Activated CD8-positive, alpha-beta memory T cell treated with anti-CD3 and anti-CD28 coated beads, Interleukin-2, amount 50 U/mL, for 48 hours (primary cell): ENCODE measurements around the gene SEC14L5.
A peak's percentile ranks its signal among the peaks of the same experiment; 100 is the strongest.
"Not testable (repeated sequence)": the region's sequence is repeated elsewhere in the genome, so short reads cannot be mapped to it uniquely, and the experiment has no call there.

Experiments used
- DNase-seq: peaks from one replicate; pipeline ENCODE4 v3.0.0-alpha.2; 2020

SEC14L5 gene

DNA sequence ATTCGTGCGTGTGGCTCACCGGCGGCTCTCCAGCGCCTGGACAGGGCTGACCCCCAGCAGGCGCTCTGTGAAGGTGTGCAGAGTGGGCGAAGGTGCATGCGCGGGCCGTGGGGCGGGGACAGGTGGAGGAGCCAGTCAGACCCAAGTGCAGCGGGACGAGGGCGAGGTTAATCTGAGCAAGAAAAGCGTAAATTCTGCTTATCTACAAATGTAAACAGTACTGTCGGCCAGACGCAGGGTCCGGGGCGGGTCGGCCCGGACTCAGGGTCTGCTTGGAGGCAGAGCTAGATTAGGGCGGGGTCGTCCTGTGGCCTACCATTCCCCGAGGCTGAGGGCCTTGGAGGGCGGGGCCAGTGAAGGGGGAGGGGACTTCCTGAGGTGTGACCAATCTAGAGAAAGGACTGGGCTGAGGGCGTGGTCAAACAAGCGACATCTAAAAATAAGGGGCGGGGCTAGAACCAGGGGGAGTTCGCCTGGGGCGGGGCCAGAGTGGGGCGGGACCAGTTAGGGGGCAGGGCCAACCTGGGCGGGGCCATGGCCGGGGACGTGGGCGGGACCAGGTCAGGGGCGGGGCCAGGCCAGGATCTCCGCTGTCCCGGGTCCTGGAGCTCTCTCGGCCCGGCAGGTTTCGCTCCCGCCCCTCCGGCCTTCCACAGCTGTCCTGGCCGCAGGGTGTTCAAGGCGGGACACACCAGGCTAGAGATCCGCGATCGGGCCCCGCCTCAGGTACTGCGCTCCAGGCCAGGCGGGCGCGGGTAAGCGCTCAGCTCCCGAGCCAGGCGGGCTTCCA is at the start of gene SEC14L5:
SEC14L5 (plus strand) TSS at position 611 of the 790 bp plus-strand sequence. CDS start 994 bp downstream, outside the sequence.
- DNase-seq: peak; percentile 97

DNA sequence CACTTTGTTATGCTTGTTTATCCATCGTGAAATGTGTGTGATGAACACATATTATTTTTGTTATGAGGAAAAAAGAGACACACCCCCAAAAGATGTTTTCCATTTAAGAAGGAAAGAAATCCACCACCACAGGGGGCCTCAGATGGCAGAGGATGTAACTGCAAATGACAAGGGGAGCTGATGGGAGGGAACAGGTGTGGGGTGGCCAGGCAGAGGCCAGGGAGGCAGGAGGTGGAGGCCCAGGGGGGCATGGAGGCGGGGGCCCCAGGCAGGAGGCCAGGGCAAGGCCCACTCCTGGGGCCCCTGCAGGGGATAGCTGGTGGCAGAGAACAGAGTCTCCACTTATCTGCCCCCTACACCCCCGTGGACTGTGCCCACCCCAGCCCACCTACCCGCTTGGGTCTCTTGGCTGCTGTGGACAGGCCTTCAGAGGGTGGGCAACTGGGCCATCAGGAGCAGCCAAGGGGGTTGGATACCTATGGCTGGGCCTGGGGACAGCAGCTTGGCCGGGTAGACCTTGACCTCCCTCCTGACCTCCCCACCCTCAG is 49.2 kb upstream of the SEC14L5 start:
- DNase-seq: no peak

DNA sequence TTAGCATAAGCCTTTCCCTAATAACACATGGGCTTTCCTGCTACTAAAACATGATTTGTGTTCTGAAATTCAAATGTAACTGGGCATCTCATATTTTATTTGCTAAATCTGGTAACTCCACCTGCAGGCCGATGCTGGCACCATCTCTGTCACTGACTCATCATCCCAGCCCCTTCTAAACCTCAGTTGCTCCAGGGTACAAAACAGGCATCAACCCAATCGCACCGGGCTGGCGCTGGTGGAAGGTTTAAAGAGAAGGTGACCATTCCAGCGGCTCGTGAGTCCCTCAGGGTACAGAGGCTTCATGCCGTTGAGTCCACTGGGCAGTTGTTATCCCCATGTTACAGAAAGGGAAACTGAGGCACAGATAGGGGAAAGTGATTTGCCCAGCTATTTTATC is 48.3 kb upstream of the SEC14L5 start:
- no peak for DNase-seq

DNA sequence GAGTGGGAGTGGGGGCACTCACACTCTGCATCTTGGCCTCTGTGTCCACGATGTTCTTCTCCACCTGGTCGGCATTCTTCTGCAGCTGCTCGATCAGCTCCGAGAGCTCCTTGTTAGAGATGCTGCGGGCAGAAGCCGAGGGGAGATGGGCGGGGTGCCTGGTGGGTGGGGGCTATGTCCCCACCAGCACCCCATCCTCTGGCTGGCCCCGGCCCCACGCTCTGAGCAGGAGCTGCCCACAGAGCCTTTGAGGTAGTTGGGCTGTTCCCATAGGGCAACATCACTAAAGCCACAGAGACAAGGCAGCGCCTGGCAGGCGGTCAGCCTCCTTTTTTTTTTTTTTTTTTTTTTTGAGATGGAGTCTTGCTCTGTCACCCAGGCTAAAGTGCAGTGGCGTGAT is 47.3 kb upstream of the SEC14L5 start:
- no peak for DNase-seq

DNA sequence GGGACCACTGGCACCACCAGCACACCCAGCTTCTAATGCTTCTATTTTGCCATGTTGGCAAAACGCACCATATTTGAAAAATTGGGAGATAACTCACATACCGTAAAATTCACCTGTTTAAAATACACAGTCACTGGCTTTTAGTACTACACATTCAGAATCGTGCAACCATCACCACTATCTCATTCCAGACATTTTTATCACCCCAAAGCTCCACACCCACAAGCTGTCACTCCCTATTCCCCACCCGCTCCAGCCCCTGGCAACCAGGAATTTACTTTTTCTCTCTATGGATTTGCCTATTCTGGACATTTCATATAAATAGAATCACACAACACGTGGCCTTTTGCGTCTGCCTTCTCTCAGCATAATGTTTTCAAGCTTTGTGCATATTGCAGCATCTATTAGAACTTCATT is 46.2 kb upstream of the SEC14L5 start:
- no peak for DNase-seq

DNA sequence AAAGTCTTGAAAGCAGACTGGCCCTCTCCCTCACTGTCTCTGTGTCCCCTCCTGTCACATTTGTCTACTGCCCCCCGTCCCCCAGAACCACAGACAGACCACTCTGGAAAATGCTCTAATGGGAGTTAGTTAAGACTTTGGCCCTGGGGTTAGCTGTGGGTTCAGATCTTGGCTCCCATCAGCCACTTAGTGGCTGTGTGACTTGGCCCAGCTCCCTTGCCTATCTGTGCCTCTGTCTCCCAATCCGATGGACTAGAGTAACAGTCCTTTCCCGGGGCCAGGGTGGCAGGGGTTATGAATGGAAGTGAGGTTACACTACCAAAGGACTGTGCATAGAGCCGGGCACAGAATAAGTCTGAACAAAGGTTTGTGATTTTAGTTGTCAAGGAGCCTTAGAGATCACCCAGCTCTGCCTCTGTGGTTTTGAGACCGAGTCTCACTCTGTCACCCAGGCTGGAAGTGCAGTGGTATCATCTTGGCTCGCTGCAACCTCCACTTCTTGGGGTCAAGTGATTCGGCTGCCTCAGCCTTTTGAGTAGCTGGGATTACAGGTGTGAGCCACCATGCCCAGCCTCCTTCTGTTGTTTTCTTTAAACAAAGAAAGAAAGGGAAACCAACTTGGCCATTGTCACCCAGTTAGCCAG is 44.9 kb upstream of the SEC14L5 start:
- no peak for DNase-seq

DNA sequence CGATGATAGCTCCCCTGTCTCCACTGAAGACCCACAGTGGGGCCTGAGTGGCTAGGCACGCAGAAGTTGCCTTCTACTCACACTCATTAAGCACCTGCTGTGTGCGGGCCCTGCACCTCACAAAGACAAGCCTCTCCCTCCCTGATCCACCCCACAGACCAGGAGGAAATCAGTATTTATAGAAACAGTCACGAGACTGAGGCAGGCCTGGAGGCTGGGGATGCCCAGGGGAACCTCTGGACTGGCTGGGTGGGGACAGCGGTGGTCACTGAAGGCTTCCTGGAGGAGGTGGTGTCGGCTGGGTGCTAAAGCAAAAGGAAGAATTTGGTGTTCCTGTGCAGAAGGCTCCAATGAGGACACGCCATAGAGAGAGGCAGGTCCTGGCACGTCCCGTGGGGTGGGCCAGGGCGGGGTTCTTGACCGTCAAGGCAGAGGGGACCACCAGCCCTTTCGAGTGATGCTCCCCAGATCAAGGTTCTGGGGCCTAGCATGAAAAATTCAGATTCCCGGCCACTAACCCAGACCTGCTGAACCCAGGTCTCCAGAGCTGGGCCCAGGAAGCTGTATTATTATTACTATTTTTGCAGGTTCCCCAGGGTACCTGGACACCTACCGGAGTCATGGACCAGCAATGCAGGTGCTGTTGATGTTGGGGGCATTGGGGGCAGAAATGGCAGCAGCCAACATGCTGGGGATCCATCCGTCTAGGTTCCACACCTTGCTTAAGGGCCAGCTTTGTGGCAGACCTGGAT is 44.2 kb upstream of the SEC14L5 start:
- DNase-seq: no peak

DNA sequence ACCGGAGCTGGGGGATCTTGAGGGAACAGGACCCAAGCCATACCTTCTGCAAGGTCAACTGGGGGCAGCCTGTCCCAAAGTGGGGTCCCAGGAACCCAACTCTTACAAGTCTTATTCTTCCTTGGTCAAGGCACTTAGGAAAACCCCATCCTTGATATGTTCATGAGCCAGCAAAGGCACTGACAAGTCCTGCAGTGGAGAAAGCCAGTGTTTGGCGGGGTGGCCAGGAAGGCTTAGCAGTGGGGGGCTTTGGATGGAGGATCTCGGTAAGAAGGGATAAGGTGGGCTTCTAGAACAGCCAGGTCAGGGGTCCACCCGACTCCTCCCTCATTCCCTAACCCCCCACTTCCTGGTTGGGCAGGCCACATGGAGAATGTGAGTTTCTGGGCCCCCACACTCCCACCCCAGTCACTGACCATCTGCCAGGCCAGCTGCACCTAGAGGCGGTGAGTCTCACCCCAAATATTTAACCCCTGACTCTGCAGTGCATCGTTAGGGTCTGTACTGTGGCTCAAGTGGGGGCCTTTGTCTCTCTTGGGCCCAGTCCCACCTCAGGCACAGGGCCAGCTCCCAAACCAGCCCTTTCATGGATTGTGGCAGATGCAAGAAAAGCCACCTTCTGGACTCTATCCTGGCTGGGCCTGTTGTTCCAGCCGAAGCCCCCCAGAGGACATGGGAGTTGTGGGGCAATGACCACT is 43.5 kb upstream of the SEC14L5 start:
- DNase-seq: no peak

DNA sequence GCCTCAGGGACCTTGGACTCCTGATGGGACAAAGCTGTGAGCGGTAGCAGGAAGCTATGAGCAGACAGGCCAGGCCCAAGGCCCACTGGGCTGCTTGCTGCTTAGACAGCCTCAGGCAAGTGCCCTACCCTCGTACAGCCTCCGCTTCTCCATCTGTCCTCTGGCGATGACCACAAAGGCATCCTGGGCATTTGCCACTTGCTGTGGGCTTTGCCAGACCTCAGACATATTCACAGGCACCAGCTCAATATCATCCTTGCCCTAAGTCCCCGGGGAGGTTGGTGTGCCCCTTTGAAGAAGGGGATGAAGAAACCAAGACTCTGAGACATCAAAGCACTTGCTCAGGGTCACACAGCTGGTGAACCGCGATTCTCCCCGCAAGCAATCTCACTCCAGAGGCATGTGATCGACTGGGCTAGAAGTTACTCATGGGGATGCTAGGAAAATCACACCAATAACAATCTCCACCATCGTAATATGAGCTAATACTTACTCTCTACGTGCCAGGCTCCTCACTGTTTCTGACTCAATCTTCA is 42.8 kb upstream of the SEC14L5 start:
- no peak for DNase-seq

DNA sequence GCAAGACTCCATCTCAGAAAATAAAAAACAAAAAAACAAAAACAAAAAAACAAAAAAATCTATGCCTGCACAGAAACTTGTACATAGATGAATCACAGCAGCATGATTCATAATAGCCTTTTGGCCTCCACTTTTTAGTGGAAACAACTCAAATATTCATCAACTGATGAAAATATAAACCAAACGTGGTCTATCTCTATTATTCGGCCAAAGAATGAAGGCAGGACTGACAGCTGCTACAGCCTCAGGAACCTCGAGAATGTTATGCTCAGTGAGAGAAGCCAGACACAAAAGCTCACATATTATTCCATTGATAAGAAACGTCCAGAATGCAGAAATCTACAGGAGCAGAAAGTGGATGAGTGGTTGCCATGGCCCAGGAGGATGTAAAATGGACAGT is 41.0 kb upstream of the SEC14L5 start:
- DNase-seq: no peak

DNA sequence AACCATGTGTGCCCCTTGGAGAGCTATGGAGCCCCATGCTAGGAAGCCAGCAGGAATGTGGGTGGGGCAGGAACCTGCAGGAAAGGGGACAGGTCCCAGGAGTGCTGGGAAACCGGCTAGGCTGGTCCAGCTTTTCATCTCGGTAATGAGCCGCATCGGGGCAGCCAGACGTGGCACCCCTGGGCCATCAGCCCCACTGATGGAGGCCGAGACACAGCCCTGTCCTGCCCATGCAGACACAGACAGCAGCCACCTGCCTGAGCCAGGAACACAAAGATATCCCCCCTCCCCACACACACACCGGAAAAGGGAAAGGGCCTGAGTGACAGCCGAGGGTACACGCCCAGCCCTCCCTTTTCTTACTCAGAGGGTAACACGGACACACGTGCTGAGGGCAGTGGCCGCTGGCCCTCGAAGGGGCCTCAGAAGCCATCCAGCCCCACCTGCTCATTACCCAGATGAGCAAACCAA is 39.3 kb upstream of the SEC14L5 start:
- no peak for DNase-seq

DNA sequence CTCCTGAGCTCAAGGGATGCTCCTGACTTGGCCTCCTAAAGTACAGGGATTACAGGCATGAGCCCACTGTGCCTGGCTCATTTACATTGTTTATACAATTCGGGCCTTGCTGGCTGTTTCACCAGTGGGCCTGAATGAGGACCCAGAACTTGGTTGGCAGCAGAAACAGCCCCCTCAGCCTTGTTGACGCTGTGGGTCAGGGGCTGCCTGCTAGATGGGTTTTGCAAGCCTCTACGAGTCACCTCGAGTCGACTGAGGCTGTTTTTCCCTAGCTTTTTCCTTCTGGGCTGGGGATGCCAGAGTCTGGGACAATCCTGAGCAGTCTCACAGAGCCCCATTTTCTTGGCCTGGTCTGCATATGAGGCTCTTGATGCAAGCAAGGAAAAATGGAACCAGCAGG is 37.3 kb upstream of the SEC14L5 start:
- DNase-seq: no peak

DNA sequence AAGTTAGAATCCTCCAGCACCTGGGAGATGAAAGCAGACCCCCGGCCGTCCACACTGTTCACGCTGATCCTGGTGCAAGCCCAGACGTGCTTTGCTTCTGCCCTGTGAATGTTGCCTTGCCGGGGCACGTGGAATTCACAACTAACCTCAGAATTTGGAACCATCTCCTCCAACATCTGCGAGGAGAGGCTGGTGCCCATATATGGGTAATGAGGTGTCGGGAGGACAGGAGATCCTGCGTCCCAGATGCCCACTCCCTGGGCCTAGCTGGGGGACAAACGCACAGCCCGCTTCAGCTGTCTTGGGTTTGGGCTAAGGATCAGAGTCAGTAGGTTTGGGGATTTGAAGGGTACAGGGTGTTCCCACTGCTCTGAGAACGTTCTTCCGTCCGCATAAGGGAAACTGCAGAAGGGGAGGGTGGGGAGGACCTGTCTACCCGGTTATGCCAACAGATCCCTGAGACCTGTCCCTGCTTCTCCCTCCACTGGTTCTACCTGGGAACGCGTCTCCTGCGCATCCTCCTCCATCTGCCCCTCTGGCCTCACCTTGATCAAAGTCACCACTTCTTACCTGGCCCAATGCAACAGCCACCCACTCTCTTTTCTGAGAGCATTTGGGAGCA is 35.3 kb upstream of the SEC14L5 start:
- no peak for DNase-seq

DNA sequence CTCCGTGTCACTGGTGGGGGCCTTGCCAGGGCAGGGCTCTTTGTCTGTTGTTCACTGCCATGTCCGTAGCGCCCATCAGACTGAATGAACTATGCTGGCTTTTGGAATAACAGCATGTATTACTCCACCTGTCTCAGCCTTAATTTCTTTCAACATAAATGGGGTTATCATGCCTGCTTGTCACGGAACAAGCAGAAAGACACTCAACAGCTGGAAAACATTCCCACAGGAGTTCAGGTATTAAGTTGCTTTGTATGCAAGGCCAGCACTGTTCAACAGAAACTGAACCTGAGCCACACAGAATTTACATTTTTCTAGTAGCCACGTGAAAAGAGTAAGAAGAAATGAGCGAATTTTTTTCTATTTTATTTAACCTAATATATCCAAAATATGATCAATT is 34.3 kb upstream of the SEC14L5 start:
- no peak for DNase-seq

DNA sequence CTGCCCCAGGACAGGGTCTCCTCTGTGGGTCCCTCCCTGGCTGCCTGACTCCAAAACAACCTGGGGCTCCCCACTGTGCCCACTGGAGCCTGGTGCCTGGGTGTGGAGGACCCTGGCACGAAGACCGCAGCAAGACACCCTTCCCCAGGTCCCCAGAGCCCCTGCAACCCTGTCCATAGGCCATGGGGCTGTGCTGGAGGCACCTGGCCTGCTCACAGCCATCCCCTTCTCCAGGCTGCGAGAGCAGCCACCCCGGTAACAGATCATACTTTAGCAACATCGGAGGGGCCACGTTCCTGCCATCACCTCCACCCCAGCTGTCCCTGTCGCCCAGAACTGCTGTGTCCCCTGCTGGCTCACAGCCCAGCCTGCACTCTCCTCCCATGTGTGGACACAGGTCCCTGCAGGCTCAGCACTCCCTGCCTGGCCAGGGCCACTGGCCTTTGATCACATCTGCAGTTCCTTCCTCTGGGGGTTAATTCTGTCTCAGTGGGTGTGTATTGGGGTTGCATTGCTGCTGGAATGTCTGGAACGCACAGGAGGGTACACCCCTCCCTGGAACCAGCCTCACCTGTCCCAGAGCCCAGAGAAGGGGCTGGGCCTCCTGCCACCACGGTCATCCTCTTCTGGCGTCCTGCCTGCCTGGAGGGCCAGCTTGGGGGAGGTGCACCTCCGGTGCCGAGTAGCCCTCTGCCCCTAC is 33.4 kb upstream of the SEC14L5 start:
- DNase-seq: no peak

DNA sequence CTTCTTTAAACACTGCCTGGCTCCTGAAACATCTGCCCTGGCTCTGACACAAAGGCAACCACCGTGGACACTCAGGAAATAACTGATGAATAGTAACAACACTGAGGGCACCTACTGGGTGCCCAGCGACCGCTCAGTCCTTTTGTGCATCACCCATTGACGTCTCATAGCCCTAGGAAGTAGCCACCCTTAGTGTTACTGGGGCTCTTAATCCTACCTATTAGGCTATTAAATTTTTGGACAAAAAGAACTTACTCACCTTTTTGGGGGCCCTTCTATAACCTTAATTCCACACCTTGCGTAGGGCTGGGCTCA is 32.9 kb upstream of the SEC14L5 start:
- DNase-seq: no peak

DNA sequence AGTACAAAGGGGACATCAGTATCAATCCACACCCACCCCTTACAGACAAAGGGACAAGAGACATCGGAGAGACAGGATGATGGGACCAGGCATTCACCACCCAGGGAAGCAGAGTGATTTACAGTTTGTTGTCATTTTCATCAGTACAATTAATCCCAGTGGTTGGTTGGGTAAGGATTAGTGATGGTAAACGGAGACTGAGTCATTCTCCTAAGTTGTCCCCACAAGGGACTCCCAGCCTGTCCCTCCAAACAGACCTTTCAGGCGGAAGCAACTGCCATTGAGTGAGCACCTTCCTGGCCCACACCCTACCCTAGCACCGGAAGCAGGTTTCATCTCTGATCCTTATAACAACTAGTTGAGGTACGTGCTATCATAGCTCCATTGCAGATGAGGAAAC is 32.3 kb upstream of the SEC14L5 start:
- DNase-seq: no peak

DNA sequence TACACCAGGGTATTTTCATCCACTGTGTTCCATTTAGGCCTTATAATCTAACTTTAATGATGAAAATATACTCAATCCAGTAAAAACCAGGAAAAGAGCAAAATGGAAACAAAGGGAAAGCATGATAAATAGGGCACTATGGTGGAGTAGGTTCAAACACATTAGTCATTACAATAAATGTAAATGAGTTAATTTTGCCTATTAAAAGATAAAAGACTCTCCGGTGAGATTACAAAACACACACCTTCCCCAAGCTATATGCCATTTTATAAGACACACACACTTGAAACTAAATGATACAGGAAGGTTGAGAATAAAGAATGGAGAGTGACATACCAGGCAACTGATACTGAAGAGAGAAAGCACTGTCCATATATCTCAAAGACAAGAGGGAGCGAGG is 31.2 kb upstream of the SEC14L5 start:
- no peak for DNase-seq

DNA sequence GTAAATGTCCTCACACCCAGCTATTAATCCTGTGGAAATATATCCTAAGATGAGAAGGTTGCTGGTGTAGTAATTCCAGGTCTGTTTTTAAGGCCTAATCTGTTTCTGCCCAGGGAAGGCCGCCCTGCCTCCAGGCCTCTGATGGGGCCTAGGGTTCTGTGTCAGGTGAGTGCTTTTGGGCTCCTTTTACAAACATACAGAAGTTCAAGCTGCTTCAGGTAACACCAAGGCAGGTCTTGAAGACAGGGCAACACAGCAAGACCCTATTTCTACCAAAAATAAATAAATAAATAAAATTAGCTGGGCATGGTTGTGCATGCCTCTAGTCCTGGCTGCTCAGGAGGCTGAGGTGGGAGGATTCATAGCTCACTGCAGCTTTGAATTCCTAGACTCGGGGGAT is 30.5 kb upstream of the SEC14L5 start:
- DNase-seq: no peak

DNA sequence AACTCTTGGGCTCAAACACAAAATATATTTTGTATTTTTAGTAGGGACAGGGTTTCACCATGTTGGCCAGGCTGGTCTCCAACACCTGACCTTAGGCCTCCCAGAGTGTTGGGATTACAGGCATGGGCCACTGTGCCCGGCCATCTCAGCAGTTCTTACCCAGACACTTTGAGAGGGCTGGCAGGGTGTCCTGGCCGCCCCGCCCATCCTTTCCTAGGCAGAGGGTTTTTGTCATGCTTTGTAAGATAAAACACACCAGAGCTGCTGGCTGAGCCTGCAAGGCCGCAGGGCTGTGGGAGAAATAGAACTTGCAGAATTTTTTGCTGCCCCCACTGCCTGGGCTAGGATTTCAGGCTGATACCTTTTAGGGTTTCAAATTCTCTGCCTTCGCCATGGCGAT is 29.9 kb upstream of the SEC14L5 start:
- no peak for DNase-seq

DNA sequence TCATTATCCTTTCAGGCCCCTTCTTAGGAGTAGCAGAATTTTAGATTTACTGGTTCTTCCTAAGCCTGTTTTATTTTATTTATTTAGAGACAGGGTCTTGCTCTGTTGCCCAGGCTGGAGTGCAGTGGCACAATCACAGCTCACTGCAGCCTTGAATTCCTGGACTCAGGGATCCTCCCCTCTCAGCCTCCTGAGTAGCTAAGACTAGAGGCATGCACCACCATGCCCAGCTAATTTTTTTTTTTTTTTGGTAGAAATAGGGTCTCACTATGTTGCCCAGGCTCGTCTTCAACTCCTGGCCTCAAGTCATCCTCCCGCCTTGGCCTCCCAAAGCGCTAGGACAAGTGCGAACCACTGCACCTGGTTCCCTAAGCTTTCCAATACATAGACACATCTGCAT is 28.5 kb upstream of the SEC14L5 start:
- DNase-seq: not testable (repeated sequence)

DNA sequence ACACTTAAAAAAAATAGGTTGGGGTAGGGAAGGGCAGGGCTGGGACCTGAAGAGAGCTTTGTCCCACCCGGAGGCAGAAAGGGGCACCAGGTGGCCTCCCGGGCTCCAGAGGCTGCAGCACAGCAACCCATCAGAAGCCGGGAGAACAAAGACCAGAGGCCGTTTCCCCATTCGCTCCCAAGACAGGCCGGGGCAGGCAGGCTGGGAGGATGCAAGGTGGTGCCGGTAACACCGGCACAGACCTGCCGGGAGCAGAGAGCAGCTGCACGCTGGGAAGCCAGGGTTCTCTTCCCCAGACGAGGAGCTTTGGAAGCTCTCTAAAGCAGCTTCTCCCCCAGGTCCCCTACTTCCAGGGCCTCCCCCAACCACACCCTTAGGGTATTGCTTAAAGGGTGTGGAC is 26.7 kb upstream of the SEC14L5 start:
- no peak for DNase-seq
